Body of pancreas (tissue), 4 donors: ENCODE results near the gene SLC4A9.

Experiments used
- CTCF ChIP-seq, 7 experiments: fragments of 450-650 bp in 4 of 7; fragments of 200-600 bp in 3 of 7; sonication (generic) in 3 of 7; IDR thresholded peaks; one replicate each; pipeline ENCODE4 v1.5.1; 2016 to 2019; ENCODE audit warnings: antibody characterized with exemption in 7 of 7
- POLR2A ChIP-seq, 3 donors: fragments of 450-650 bp; IDR thresholded peaks; one replicate each; pipeline ENCODE4 v1.6.1; 2016; ENCODE audit warnings: antibody characterized with exemption in 3 of 3, mild to moderate bottlenecking in 2 of 3

GRCh38 chr5:140311011-140311467, 49.0 kb upstream of the SLC4A9 start:
- TF ChIP-seq CTCF (IDR thresholded peaks at IDR 0.05) = no peak
- no peak for TF ChIP-seq POLR2A (IDR thresholded peaks at IDR 0.05)
